ENCODE results near the gene CCT8. TPM values are rescaled to one million over a fixed set of nuclear protein-coding genes. Genes with fewer than 3 reads are reported as not detected.

Gene CCT8
- polyA plus RNA-seq, 1 of the 3 experiments (the other 2 are of a cell fraction): 102 TPM

DNA sequence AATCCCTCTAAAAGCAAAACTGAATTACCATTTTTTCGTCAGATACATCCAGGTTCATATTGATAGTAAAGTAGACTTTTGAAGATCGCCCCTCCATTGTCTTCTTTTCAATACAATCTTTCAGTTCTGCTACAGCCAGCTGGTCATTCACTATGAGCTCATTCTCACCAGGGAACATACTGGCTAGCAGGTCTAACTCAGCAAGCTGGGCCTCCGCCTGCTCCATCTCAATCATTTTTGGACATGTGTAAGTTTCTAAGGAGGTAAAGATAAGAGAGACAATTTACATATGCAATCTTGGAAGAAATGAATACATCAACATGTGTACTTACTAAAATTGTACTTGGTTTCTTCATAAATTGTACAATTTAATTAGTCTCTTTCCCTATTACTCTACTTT, 65.1 kb downstream of the CCT8 start:
- peaks cover 13 to 30% of the 10 kb centered on the region in 2 experiments for H3K36me3 ChIP-seq (replicated peaks in 1 of 2; ENCODE audit: control insufficient read depth in 1 of 2, insufficient read depth in 2 of 2, low read length in 1 of 2)
- H3K4me2 ChIP-seq: no peak overlapping the region
- 76% methylated on average over 3 of the region's 3 CpGs for WGBS (ENCODE audit: low lambda C conversion rate)
- H3K4me1 ChIP-seq (ENCODE audit: control insufficient read depth in 1 of 2, insufficient read depth in 2 of 2, low read depth in 1 of 2, low read length in 1 of 2): no peaks in the 10 kb centered on the region
- H3K9me3 ChIP-seq: no peaks in the 10 kb centered on the region
- TF ChIP-seq, protein P1, sequence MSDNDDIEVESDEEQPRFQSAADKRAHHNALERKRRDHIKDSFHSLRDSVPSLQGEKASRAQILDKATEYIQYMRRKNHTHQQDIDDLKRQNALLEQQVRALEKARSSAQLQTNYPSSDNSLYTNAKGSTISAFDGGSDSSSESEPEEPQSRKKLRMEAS (IDR thresholded peaks at IDR 0.05; ENCODE audit: low read depth): no peak
- TF ChIP-seq RFX5 (IDR thresholded peaks at IDR 0.05; ENCODE audit: low read length) (no peak), GABPA (IDR thresholded peaks at IDR 0.05; ENCODE audit: low read depth) (no peak), SIN3A (IDR thresholded peaks at IDR 0.05; ENCODE audit: borderline replicate concordance, low read depth, low read length) (no peak), ELF1 (IDR thresholded peaks at IDR 0.05) (no peak), GATA2 (CRISPR knock-in tag; IDR thresholded peaks at IDR 0.05) (no peak), YY1 (IDR thresholded peaks at IDR 0.05; ENCODE audit: low read depth) (no peak), FOXJ3 (CRISPR knock-in tag; IDR thresholded peaks at IDR 0.05) (no peak), EP300 (IDR thresholded peaks at IDR 0.05; ENCODE audit: borderline replicate concordance in 1 of 2, low read depth in 1 of 2, low read length in 1 of 2) (no peak), REST (IDR thresholded peaks at IDR 0.05; ENCODE audit: low read depth, low read length) (no peak), TAF1 (IDR thresholded peaks at IDR 0.05; ENCODE audit: borderline replicate concordance, low read depth, low read length) (no peak), FOXM1 (IDR thresholded peaks at IDR 0.05; ENCODE audit: low read depth) (no peak), RAD21 (IDR thresholded peaks at IDR 0.05; ENCODE audit: low read length) (no peak), NRF1 (IDR thresholded peaks at IDR 0.05; ENCODE audit: low read depth, low read length) (no peak), PBX3 (IDR thresholded peaks at IDR 0.05) (no peak), TEAD4 (IDR thresholded peaks at IDR 0.05; ENCODE audit: borderline replicate concordance, insufficient read depth) (no peak)
- TF ChIP-seq, protein P2, sequence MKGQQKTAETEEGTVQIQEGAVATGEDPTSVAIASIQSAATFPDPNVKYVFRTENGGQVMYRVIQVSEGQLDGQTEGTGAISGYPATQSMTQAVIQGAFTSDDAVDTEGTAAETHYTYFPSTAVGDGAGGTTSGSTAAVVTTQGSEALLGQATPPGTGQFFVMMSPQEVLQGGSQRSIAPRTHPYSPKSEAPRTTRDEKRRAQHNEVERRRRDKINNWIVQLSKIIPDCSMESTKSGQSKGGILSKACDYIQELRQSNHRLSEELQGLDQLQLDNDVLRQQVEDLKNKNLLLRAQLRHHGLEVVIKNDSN (IDR thresholded peaks at IDR 0.05; ENCODE audit: borderline replicate concordance, low read depth): no peak
- no peak overlapping the region for H3K4me3 ChIP-seq (ENCODE audit: low read depth in 2 of 2, low read length in 1 of 2)
- H4K20me1 ChIP-seq (ENCODE audit: insufficient read depth): no peaks in the 10 kb centered on the region
- H3K9ac ChIP-seq: no peak overlapping the region
- peaks cover 20% of the 10 kb centered on the region for H3F3A ChIP-seq (replicated peaks; ENCODE audit: insufficient read depth)
- no peaks in the 10 kb centered on the region for H3K27me3 ChIP-seq (ENCODE audit: insufficient read depth)
- no peak for DNase-seq
- H3K27ac ChIP-seq (ENCODE audit: low read depth in 2 of 2, low read length in 1 of 2): no peak overlapping the region
- no peak overlapping the region for H2AFZ ChIP-seq (ENCODE audit: low read depth)
- H3K9me2 ChIP-seq: no peaks in the 10 kb centered on the region
- ChIA-PET CTCF (interaction anchor here (1.3 to 1.8 kb wide), 3 partner anchors 16 to 20 kb away, joined by 3 to 6 read pairs (median 3); partner anchors contain the start of gene USP16), POLR2A (no interaction called here)
- H3K79me2 ChIP-seq (ENCODE audit: insufficient read depth): peaks cover 9% of the 10 kb centered on the region; the same call in 1 of the 2 replicates
